RWPE2 (cell line): Measurements from ENCODE around the gene ACP6.

Source experiments
- ATAC-seq: fragments of 200-7000 bp; cut with Tn5 transposase; 3 replicates; pipeline ENCODE4 v1.9.1; 2021; ENCODE audit warnings: low read depth
- DNase-seq: peaks from one replicate; pipeline ENCODE4 v3.0.0-alpha.2; 2020; ENCODE audit warnings: low spot score
- H3K27ac ChIP-seq: fragments of 450-650 bp; 2 replicates; pipeline ENCODE4 v1.5.1; 2017; ENCODE audit warnings: mild to moderate bottlenecking; ENCODE audit not compliant: poor library complexity, severe bottlenecking
- H3K27me3 ChIP-seq: fragments of 250-450 bp; sonication (Bioruptor Pico); 2 replicates; pipeline ENCODE4 v1.5.1; 2021; ENCODE audit warnings: mild to moderate bottlenecking, moderate library complexity; ENCODE audit not compliant: insufficient read depth, poor library complexity, severe bottlenecking
- H3K36me3 ChIP-seq: fragments of 250-450 bp; sonication (Bioruptor Pico); 2 replicates; pipeline ENCODE4 v1.5.1; 2020; ENCODE audit warnings: low read depth, mild to moderate bottlenecking, moderate library complexity
- H3K4me1 ChIP-seq: fragments of 250-450 bp; sonication (Bioruptor Pico); 2 replicates; pipeline ENCODE4 v1.5.1; 2021; ENCODE audit warnings: mild to moderate bottlenecking, moderate library complexity; ENCODE audit not compliant: insufficient read depth, poor library complexity, severe bottlenecking
- H3K4me3 ChIP-seq: fragments of 250-450 bp; sonication (Bioruptor Pico); 2 replicates; pipeline ENCODE4 v1.5.1; 2021; ENCODE audit warnings: mild to moderate bottlenecking, moderate library complexity; ENCODE audit not compliant: severe bottlenecking
- H3K9me3 ChIP-seq: fragments of 250-450 bp; sonication (Bioruptor Pico); 2 replicates; pipeline ENCODE4 v1.5.1; 2021; ENCODE audit warnings: mild to moderate bottlenecking, moderate library complexity; ENCODE audit not compliant: severe bottlenecking
- TF ChIP-seq, protein P1 (sequence below): fragments of 450-650 bp; IDR thresholded peaks from one replicate; pipeline ENCODE4 v1.5.1; 2017; ENCODE audit warnings: mild to moderate bottlenecking, moderate library complexity; ENCODE audit not compliant: poor library complexity, severe bottlenecking

The ACP6 gene

DNA sequence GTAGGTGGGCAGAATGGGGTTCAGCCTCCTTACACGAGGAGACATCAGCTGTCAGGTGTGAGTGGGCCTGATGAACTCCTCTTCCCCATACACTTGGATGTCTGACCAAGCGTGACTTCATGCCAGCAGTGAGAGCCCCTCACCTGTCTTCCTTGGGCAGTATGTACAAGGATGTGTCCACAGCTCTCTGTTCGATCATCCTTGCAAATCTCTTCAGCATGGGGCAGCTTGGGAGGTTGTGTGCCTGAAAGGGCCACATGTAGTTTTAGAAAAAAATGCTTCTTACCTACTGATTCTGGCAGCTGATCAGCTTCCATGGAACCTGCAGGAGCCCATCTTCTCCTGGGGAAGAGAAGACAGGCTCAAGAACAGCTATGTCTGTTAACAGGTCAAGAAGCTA lies 18.0 kb downstream of the ACP6 start:
- Histone ChIP-seq H3K36me3 (peaks cover 55% of the 10 kb centered on the region), H3K4me1 (no peaks in the 10 kb centered on the region), H3K4me3 (no peak overlapping the region), H3K27ac (no peak overlapping the region), H3K9me3 (no peaks in the 10 kb centered on the region), H3K27me3 (no peaks in the 10 kb centered on the region)
- TF ChIP-seq, protein P1, sequence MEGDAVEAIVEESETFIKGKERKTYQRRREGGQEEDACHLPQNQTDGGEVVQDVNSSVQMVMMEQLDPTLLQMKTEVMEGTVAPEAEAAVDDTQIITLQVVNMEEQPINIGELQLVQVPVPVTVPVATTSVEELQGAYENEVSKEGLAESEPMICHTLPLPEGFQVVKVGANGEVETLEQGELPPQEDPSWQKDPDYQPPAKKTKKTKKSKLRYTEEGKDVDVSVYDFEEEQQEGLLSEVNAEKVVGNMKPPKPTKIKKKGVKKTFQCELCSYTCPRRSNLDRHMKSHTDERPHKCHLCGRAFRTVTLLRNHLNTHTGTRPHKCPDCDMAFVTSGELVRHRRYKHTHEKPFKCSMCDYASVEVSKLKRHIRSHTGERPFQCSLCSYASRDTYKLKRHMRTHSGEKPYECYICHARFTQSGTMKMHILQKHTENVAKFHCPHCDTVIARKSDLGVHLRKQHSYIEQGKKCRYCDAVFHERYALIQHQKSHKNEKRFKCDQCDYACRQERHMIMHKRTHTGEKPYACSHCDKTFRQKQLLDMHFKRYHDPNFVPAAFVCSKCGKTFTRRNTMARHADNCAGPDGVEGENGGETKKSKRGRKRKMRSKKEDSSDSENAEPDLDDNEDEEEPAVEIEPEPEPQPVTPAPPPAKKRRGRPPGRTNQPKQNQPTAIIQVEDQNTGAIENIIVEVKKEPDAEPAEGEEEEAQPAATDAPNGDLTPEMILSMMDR = no peak
- DNase-seq (no peak), ATAC-seq (no peak)

DNA sequence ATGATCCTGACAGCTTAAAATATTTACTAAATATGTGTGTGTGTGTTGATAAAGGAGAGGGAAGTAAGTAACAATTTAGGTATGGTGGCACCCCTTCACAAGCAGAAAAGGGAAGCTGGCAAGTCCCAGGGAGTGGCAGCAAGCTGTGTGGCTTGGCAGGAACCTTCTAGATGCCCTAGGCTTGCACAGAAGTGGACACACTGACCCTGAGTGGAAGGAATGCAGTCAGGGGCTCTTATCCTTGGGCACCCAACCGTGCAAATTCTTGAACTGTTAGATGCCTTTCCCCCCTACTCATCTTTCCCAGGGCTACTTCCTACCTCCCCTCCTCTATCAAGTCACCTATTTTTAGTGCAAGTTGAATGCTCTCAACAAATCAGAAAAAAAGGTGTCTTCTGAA lies 18.9 kb downstream of the ACP6 start:
- Histone ChIP-seq H3K27me3 (no peaks in the 10 kb centered on the region), H3K4me1 (no peaks in the 10 kb centered on the region), H3K36me3 (peaks cover 52% of the 10 kb centered on the region), H3K9me3 (no peaks in the 10 kb centered on the region), H3K4me3 (no peak overlapping the region), H3K27ac (no peak overlapping the region)
- DNase-seq = no peak
- TF ChIP-seq, protein P1 = no peak
- ATAC-seq = no peak

DNA sequence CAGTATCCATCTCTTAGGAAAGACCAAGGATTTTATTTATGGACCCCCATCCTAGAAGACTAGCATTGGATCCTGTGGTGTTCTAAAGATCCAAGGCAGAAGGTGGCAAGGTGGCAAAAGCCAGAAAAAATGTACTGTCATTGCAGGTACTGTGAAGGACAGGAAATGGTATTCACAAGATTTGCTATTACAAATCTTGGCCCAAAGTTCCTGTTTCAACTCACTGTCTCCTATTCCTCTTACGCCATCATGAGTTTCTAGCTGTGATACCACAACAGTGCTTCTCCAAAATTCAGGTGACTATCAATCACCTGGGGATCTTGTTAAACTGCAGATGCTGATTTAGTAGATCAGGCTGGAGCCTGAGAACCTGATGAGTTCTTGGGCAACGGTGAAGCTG lies 21.4 kb downstream of the ACP6 start:
- TF ChIP-seq, protein P1 = no peak
- ATAC-seq (no peak), DNase-seq (no peak)
- no peaks in the 10 kb centered on the region for H3K27me3 ChIP-seq
- no peak overlapping the region for H3K27ac ChIP-seq
- no peak overlapping the region for H3K4me3 ChIP-seq
- H3K4me1 ChIP-seq = no peaks in the 10 kb centered on the region
- peaks cover 40% of the 10 kb centered on the region for H3K36me3 ChIP-seq
- H3K9me3 ChIP-seq = no peaks in the 10 kb centered on the region

DNA sequence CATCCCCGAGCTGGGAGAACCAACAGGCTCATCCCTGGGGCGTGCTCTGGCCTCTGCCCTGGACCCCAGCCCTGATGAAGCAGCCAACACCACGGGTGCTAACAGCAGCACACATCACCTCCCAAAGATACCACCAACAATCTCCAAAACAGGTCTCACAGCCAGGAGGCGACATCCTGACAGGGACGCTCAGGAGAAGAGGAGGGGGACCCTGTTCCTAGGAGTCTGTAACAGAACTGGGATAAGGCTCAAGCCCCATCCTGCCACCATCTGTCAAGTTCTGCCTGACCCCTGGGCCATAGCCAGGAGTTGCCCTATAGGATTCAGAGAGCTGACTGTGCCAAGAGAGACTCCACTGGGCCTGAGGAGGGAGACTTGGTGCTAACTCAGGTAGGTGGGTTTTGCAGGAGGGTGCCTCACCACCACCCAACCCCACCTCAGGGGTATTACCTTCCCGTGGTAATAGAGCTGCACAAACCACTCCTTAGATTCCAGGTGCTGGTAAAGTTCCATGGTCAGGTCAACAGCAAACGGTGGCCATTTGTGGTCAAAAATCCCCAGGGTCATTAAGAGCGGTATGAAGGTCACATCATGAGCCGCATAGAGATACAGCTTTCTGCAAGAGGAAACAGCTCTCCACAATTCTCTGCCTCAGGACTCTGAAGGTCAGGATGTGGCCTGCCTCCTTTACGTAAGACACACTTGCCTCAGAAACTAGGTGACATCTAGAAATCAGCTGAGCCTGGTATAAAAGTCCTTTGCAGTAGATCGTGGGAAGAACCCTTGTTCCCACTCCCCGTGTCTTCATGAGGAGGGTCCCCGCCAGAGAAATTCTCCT lies 22.3 kb downstream of the ACP6 start:
- H3K36me3 ChIP-seq = peaks cover 31% of the 10 kb centered on the region
- no peak for DNase-seq
- no peak for ATAC-seq

More for the DNA sequence above, 22.3 kb downstream of the ACP6 start:
- Histone ChIP-seq H3K27me3 (no peaks in the 10 kb centered on the region), H3K9me3 (no peaks in the 10 kb centered on the region), H3K27ac (no peak overlapping the region), H3K4me3 (no peak overlapping the region), H3K4me1 (no peaks in the 10 kb centered on the region)
- TF ChIP-seq, protein P1 = no peak
